Gastroesophageal sphincter (tissue), 4 donors: ENCODE data around the gene SKA2. TPM values are rescaled to one million over a fixed set of nuclear protein-coding genes. Genes with fewer than 3 reads are reported as not detected.

Source experiments
- ATAC-seq: fragments of 150-250 bp; one replicate; pipeline ENCODE4 v1.9.1; 2016; ENCODE audit warnings: mild to moderate bottlenecking, moderate library complexity
- H3K27ac ChIP-seq, 4 donors: fragments of 200-600 bp; sonication (generic) in 3 of 4; 1 replicate in 3 of 4; 2 replicates in 1 of 4; pipeline ENCODE4 v1.5.1; 2016 to 2019
- H3K27me3 ChIP-seq: fragments of 200-600 bp; sonication (generic); one replicate; pipeline ENCODE4 v1.5.1; 2019
- H3K36me3 ChIP-seq, 2 donors: fragments of 200-600 bp; sonication (generic); one replicate each; pipeline ENCODE4 v1.5.1; 2019; ENCODE audit warnings: control low read depth in 1 of 2
- H3K4me1 ChIP-seq, 3 donors: fragments of 200-600 bp; sonication (generic); 1 replicate in 2 of 3; 2 replicates in 1 of 3; pipeline ENCODE4 v1.5.1; 2016 to 2019; ENCODE audit warnings: control low read depth in 2 of 3
- H3K4me3 ChIP-seq, 2 donors: fragments of 200-600 bp; sonication (generic); one replicate each; pipeline ENCODE4 v1.5.1; 2019; ENCODE audit warnings: mild to moderate bottlenecking in 1 of 2, moderate library complexity in 1 of 2
- H3K9me3 ChIP-seq, 3 donors: fragments of 200-600 bp; sonication (generic); one replicate each; pipeline ENCODE4 v1.5.1; 2017 to 2019; ENCODE audit warnings: control low read depth in 2 of 3
- EP300 ChIP-seq: sonication (generic); formaldehyde crosslinking; IDR thresholded peaks from one replicate; pipeline ENCODE4 v1.6.1; 2017; ENCODE audit warnings: antibody characterized with exemption, mild to moderate bottlenecking
- POLR2A ChIP-seq, 2 donors: fragments of 450-650 bp; IDR thresholded peaks; one replicate each; pipeline ENCODE4 v1.6.1; 2017; ENCODE audit warnings: antibody characterized with exemption in 2 of 2, mild to moderate bottlenecking in 2 of 2, moderate library complexity in 1 of 2
- POLR2AphosphoS5 ChIP-seq: sonication (generic); formaldehyde crosslinking; IDR thresholded peaks from one replicate; pipeline ENCODE4 v1.6.1; 2017; ENCODE audit warnings: antibody characterized with exemption
- WGBS, 2 donors: methylation state at CpG; one replicate each; pipeline ENCODE4 v1.1.5; 2018; ENCODE audit warnings: low coverage in 1 of 2; 5-methylcytosine and 5-hydroxymethylcytosine counted together
- total RNA-seq, 4 donors: library from RNA; depleted of rRNA; stranded (reverse); fragments of >200 nt; gene quantifications; one replicate each; pipeline ENCODE4 v1.1.0, GENCODE V29; 2016
- TF ChIP-seq, protein P1 (sequence below), 4 experiments: fragments of 200-600 bp in 2 of 4; fragments of 450-650 bp in 2 of 4; sonication (generic) in 1 of 4; IDR thresholded peaks; one replicate each; pipeline ENCODE4 v1.5.1; 2017 to 2019; ENCODE audit warnings: antibody characterized with exemption in 4 of 4, mild to moderate bottlenecking in 2 of 4, moderate library complexity in 2 of 4

Gene SKA2
- total RNA-seq, 4 donors from 2014 or later, result 40.8 to 73.0 (median 47.3) TPM

DNA sequence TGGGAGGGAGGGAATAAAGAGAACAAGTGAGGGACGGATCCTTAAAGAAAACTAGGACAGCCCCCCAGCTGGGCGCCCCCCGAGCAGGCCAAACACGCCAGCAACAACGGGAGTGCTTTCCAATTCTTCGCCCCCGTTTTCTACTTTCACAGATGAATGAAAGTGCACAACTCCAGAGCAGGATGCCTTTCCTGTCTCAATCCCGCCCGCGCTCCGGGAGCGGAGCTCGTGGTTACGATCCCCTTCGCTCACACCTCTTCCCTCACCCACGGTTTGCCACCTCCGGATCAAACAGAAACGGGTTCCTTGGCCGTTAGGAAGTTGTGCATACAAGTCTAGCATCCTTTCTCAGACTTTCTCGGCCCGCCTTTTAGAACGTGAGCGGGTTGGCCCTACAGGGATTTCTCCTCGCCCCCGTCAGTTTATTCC is 680 bp downstream of the SKA2 start:
- TF ChIP-seq POLR2A (IDR thresholded peaks at IDR 0.05) (no peak), POLR2AphosphoS5 (no peak), EP300 (no peak)
- TF ChIP-seq, protein P1, sequence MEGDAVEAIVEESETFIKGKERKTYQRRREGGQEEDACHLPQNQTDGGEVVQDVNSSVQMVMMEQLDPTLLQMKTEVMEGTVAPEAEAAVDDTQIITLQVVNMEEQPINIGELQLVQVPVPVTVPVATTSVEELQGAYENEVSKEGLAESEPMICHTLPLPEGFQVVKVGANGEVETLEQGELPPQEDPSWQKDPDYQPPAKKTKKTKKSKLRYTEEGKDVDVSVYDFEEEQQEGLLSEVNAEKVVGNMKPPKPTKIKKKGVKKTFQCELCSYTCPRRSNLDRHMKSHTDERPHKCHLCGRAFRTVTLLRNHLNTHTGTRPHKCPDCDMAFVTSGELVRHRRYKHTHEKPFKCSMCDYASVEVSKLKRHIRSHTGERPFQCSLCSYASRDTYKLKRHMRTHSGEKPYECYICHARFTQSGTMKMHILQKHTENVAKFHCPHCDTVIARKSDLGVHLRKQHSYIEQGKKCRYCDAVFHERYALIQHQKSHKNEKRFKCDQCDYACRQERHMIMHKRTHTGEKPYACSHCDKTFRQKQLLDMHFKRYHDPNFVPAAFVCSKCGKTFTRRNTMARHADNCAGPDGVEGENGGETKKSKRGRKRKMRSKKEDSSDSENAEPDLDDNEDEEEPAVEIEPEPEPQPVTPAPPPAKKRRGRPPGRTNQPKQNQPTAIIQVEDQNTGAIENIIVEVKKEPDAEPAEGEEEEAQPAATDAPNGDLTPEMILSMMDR (IDR thresholded peaks at IDR 0.05), result no peak
- Histone ChIP-seq H3K9me3 (no peaks in the 10 kb centered on the region), H3K27me3 (no peaks in the 10 kb centered on the region), H3K4me1 (peaks cover 7 to 46% (median 9%) of the 10 kb centered on the region in 3 donors), H3K36me3 (no peaks in the 10 kb centered on the region), H3K27ac (peak overlapping the region; percentile 65 to 91 (median 86)), H3K4me3 (peak overlapping the region; percentile 62 to 65)
- 0 to 1% methylated on average over 24 of the region's 25 CpGs for WGBS, 2 donors
- no peak for ATAC-seq

DNA sequence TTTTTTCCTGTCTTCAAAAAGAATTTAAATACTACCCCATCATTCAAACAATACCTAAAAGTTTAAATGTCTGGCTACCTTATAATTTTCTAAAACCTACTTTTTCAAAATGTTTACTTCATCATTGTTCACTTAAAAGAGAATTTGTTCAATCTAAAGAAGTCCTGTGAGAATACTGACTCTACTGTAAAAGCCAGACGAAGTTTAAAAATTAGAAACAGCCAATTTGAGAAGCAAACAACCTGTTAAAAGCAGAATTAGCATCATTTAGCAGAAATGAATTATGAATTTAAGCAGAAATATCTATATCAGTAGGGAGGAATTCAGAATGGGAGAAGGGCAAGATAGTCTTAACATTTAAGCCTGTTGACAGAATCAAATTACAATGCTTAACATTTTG is 2.1 kb downstream of the SKA2 start:
- TF ChIP-seq POLR2A (IDR thresholded peaks at IDR 0.05) (no peak), POLR2AphosphoS5 (no peak), EP300 (no peak)
- TF ChIP-seq, protein P1 (IDR thresholded peaks at IDR 0.05), result no peak
- no peaks in the 10 kb centered on the region for H3K36me3 ChIP-seq
- peak overlapping the region in 2 of 4 donors; percentile 87 to 91 for H3K27ac ChIP-seq
- no peaks in the 10 kb centered on the region for H3K27me3 ChIP-seq
- no peak overlapping the region for H3K4me3 ChIP-seq
- peaks cover 7 to 46% (median 9%) of the 10 kb centered on the region in 3 donors for H3K4me1 ChIP-seq
- no peak for ATAC-seq
- WGBS, 2 donors, result 33 to 50% methylated on average over 1 of the region's 1 CpG
- H3K9me3 ChIP-seq, result no peaks in the 10 kb centered on the region

DNA sequence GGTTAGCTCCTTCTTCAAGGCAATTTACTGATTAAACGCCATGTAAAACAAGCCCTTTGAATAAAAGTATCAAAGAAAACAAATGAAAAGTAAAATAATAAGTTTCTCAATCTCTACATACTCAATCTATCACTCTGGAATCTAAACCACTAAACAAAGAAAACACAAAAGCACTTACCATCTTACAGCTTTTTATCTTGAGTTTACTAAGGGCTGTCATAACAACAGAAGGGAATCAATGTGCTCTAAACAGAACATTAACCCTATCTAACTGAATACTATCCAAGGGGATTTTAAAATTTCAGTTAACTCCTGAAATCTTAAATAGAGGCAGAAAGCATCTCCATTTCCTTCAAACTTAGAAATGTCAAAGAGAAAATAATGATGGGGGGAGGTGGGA is 3.4 kb downstream of the SKA2 start:
- Histone ChIP-seq H3K36me3 (no peaks in the 10 kb centered on the region), H3K9me3 (no peaks in the 10 kb centered on the region), H3K4me1 (peaks cover 7 to 46% (median 9%) of the 10 kb centered on the region in 3 donors), H3K27me3 (no peaks in the 10 kb centered on the region), H3K27ac (peak overlapping the region in 2 of 4 donors; percentile 17 to 44), H3K4me3 (no peak overlapping the region)
- TF ChIP-seq EP300 (no peak), POLR2A (IDR thresholded peaks at IDR 0.05) (no peak), POLR2AphosphoS5 (no peak)
- TF ChIP-seq, protein P1 (IDR thresholded peaks at IDR 0.05), result no peak
- no peak for ATAC-seq
- WGBS, 2 donors, result 58 to 63% methylated on average over 1 of the region's 1 CpG

DNA sequence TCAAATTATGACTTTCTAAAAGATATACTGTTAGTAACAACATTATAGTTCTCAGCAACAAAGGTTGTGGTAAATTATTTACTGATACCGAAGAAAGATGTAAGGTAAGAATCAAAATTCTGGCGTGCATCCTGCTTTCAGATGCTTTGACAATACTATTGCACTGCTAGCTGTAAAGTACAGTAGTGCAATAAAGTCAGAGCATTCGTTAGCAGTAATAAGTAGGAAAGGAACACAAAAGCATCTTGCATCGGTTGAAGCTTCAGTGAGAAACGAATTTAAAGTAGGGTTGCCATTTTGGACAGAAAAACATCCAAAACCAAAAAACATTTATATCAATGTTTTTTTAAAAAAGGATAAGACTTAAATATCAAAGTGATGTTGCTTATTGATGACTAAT is 4.0 kb downstream of the SKA2 start:
- Histone ChIP-seq H3K27ac (no peak overlapping the region), H3K36me3 (no peaks in the 10 kb centered on the region), H3K9me3 (no peaks in the 10 kb centered on the region), H3K4me3 (no peak overlapping the region), H3K27me3 (no peaks in the 10 kb centered on the region), H3K4me1 (peaks cover 7 to 42% (median 9%) of the 10 kb centered on the region in 3 donors)
- TF ChIP-seq EP300 (no peak), POLR2AphosphoS5 (no peak), POLR2A (IDR thresholded peaks at IDR 0.05) (no peak)
- TF ChIP-seq, protein P1 (IDR thresholded peaks at IDR 0.05), result no peak
- ATAC-seq, result no peak
- 43 to 48% methylated on average over 5 of the region's 5 CpGs for WGBS, 2 donors

DNA sequence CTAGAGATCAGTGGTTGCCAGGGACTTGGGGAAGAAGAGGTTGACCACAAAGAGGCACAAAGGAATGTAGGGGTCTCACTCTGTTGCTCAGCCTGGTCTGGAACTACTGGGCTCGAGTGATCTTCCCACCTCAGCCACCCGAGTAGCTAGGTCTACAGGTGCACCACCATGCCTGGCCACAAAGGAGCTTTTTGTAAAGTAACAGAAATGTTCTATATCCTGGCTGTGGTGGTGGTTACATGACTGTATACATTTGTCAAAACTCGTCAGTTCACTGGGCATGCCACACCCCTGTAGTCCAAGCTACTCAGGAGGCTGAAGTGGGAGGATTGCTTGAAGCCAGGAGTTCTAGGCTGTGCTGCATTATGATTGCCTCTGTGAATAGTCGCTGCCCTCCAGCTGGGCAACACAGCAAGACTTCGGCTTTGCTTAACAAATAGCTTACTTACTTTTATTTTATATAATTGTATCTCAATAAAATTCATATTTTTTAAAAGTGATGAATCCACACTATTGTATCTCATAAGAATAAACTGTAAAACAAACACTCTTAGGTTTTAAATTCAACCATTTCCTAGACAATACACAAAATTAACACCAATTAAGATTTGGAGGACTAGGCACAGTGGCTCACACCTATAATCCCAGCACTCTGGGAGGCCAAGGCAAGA is 5.0 kb downstream of the SKA2 start:
- 79 to 100% methylated on average over 3 to 5 of the region's 5 CpGs for WGBS, 2 donors
- Histone ChIP-seq H3K4me1 (peaks cover 4 to 38% (median 9%) of the 10 kb centered on the region in 3 donors), H3K27me3 (no peaks in the 10 kb centered on the region), H3K9me3 (no peaks in the 10 kb centered on the region), H3K27ac (no peak overlapping the region), H3K4me3 (no peak overlapping the region), H3K36me3 (no peaks in the 10 kb centered on the region)
- no peak for TF ChIP-seq POLR2A (IDR thresholded peaks at IDR 0.05)
- TF ChIP-seq, protein P1 (IDR thresholded peaks at IDR 0.05), result no peak
- no peak for TF ChIP-seq POLR2AphosphoS5
- no peak for TF ChIP-seq EP300
- no peak for ATAC-seq
